Uterus (tissue), 4 donors: ENCODE measurements around the gene CENPB. TPM values are rescaled to one million over a fixed set of nuclear protein-coding genes. Genes with fewer than 3 reads are reported as not detected.

ENCODE experiments used
- DNase-seq, 2 donors: peaks; one replicate each; pipeline ENCODE4 v3.0.0-alpha.2; 2019 to 2020
- H3K27ac ChIP-seq, 2 donors: fragments of 200-600 bp; sonication (generic); 1 replicate in 1 of 2; 2 replicates in 1 of 2; pipeline ENCODE4 v1.5.1; 2016 to 2018
- H3K27me3 ChIP-seq, 2 donors: fragments of 200-600 bp; sonication (generic); one replicate each; pipeline ENCODE4 v1.5.1; 2018 to 2019; ENCODE audit warnings: control low read depth in 1 of 2
- H3K36me3 ChIP-seq, 2 donors: fragments of 200-600 bp; sonication (generic); one replicate each; pipeline ENCODE4 v1.5.1; 2019; ENCODE audit warnings: control low read depth in 1 of 2
- H3K4me1 ChIP-seq, 2 donors: fragments of 200-600 bp; sonication (generic); one replicate each; pipeline ENCODE4 v1.5.1; 2018 to 2019; ENCODE audit warnings: control low read depth in 1 of 2
- H3K4me3 ChIP-seq, 2 donors: fragments of 200-600 bp; sonication (generic); 1 replicate in 1 of 2; 2 replicates in 1 of 2; pipeline ENCODE4 v1.5.1; 2018 to 2019; ENCODE audit warnings: mild to moderate bottlenecking in 1 of 2
- H3K9me3 ChIP-seq, 2 donors: fragments of 200-600 bp; sonication (generic); one replicate each; pipeline ENCODE4 v1.5.1; 2019; ENCODE audit warnings: control low read depth in 1 of 2
- CTCF ChIP-seq, 4 experiments: fragments of 200-600 bp in 2 of 4; fragments of 450-650 bp in 2 of 4; sonication (generic) in 2 of 4; IDR thresholded peaks; one replicate each; pipeline ENCODE4 v1.5.1; 2016 to 2019; ENCODE audit warnings: antibody characterized with exemption in 4 of 4, mild to moderate bottlenecking in 2 of 4, moderate library complexity in 1 of 4
- POLR2A ChIP-seq, 2 donors: fragments of 450-650 bp; IDR thresholded peaks; one replicate each; pipeline ENCODE4 v1.6.1; 2016; ENCODE audit warnings: antibody characterized with exemption in 2 of 2, mild to moderate bottlenecking in 1 of 2, moderate library complexity in 1 of 2
- intact Hi-C: fragments of 100-400 bp; cut with DNase I; formaldehyde crosslinking; loops from one replicate; pipeline ENCODE4 v1.15.1; 2023; ENCODE audit warnings: low total_unique reads
- total RNA-seq, 4 donors: library from RNA; depleted of rRNA in 3 of 4; stranded (reverse); fragments of >200 nt in 3 of 4; gene quantifications; one replicate each; pipeline versions ENCODE4 v1.1.0 to v1.2.4, GENCODE V29; 2014 to 2023
- donor health status: DM: yes; HTN: yes; CAD: no.

Gene CENPB
- total RNA-seq, 4 donors from 2014 or later, result 18.2 to 127 (median 85.2) TPM

GRCh38 chr20:3788685-3789155, 2.2 kb upstream of the CENPB start:
- no peak for TF ChIP-seq CTCF (IDR thresholded peaks at IDR 0.05)
- TF ChIP-seq POLR2A (IDR thresholded peaks at IDR 0.05), result no peak
- H3K4me1 ChIP-seq, result peaks cover 4 to 18% of the 10 kb centered on the region in 2 donors
- H3K27me3 ChIP-seq, result no peaks in the 10 kb centered on the region
- intact Hi-C loops, result loop anchor here (5.0 kb wide), 1 partner anchor 34 kb away; the partner anchor contains the start of gene AP5S1
- H3K9me3 ChIP-seq, result no peaks in the 10 kb centered on the region
- H3K4me3 ChIP-seq, result no peak overlapping the region
- no peak for DNase-seq
- H3K27ac ChIP-seq, result peak overlapping the region; percentile 62 to 85
- no peaks in the 10 kb centered on the region for H3K36me3 ChIP-seq

GRCh38 chr20:3787324-3788014, 929 bp upstream of the CENPB start:
- TF ChIP-seq CTCF (IDR thresholded peaks at IDR 0.05) (no peak), POLR2A (IDR thresholded peaks at IDR 0.05) (no peak)
- DNase-seq, result no peak
- intact Hi-C loops, result loop anchor here (5.0 kb wide), 1 partner anchor 35 kb away; the partner anchor contains the start of gene AP5S1

GRCh38 chr20:3786126-3786484, 435 bp downstream of the CENPB start:
- H3K27ac ChIP-seq, result peak overlapping the region; percentile 84 to 85
- DNase-seq, result peak in 1 of 2 donors; percentile 54

More at GRCh38 chr20:3787324-3788014, 929 bp upstream of the CENPB start:
- Histone ChIP-seq H3K36me3 (no peaks in the 10 kb centered on the region), H3K27ac (peak overlapping the region; percentile 62 to 85), H3K4me1 (peaks cover 4 to 18% of the 10 kb centered on the region in 2 donors), H3K9me3 (no peaks in the 10 kb centered on the region), H3K4me3 (peak overlapping the region; percentile 26 to 37), H3K27me3 (no peaks in the 10 kb centered on the region)

GRCh38 chr20:3785240-3786125, 1.1 kb downstream of the CENPB start:
- Histone ChIP-seq H3K27ac (peak overlapping the region; percentile 84 to 85), H3K4me3 (peak overlapping the region; percentile 24 to 69), H3K4me1 (peaks cover 4 to 23% of the 10 kb centered on the region in 2 donors), H3K36me3 (no peaks in the 10 kb centered on the region), H3K9me3 (no peaks in the 10 kb centered on the region), H3K27me3 (no peaks in the 10 kb centered on the region)
- intact Hi-C loops, result loop anchor here (5.0 kb wide), 1 partner anchor 37 kb away; the partner anchor contains the start of gene AP5S1
- no peak for DNase-seq
- TF ChIP-seq POLR2A (IDR thresholded peaks at IDR 0.05) (no peak), CTCF (IDR thresholded peaks at IDR 0.05) (no peak)

More at GRCh38 chr20:3786126-3786484, 435 bp downstream of the CENPB start:
- TF ChIP-seq POLR2A (IDR thresholded peaks at IDR 0.05) (no peak), CTCF (IDR thresholded peaks at IDR 0.05) (no peak)
- peaks cover 4 to 20% of the 10 kb centered on the region in 2 donors for H3K4me1 ChIP-seq
- no peaks in the 10 kb centered on the region for H3K36me3 ChIP-seq
- H3K27me3 ChIP-seq, result no peaks in the 10 kb centered on the region
- H3K4me3 ChIP-seq, result peak overlapping the region; percentile 24 to 69
- no peaks in the 10 kb centered on the region for H3K9me3 ChIP-seq
- intact Hi-C loops, result loop anchor here (5.0 kb wide), 1 partner anchor 36 kb away; the partner anchor contains the start of gene AP5S1
